HUDEP-2 (cell line): Measurements from ENCODE around the gene TTC39C.
"Not testable (repeated sequence)": the region's sequence is repeated elsewhere in the genome, so short reads cannot be mapped to it uniquely, and the experiment has no call there.

Experiments used
- DNase-seq, 76 experiments: peaks; one replicate each; lab custom pipeline; 2025; ENCODE audit not compliant: unreplicated experiment in 76 of 76; lab: John Stamatoyannopoulos, UW

The TTC39C gene

DNA sequence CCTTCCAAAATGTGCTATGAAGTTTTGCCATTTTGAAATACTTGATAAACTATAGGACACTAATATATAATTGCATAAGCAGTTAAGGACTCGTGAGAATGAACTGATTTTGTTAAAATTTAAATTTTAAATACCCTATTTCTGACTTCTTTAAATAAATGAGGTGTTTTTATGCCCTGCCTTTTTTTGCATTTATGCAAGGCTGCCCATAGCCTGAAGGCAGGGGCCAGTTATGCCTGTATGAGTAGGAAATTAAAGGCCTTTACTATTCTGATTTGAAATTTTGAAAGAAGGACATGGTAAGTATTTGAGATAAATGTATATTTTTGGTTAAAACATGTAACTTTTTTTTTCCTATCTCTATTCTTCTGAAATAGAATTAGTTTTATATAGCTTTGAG lies 33.7 kb downstream of the TTC39C start:
- no peak for DNase-seq

- DNase-seq: no peak
Measured at GRCh38 chr18:24049142-24049541, 34.6 kb downstream of the TTC39C start.

DNA sequence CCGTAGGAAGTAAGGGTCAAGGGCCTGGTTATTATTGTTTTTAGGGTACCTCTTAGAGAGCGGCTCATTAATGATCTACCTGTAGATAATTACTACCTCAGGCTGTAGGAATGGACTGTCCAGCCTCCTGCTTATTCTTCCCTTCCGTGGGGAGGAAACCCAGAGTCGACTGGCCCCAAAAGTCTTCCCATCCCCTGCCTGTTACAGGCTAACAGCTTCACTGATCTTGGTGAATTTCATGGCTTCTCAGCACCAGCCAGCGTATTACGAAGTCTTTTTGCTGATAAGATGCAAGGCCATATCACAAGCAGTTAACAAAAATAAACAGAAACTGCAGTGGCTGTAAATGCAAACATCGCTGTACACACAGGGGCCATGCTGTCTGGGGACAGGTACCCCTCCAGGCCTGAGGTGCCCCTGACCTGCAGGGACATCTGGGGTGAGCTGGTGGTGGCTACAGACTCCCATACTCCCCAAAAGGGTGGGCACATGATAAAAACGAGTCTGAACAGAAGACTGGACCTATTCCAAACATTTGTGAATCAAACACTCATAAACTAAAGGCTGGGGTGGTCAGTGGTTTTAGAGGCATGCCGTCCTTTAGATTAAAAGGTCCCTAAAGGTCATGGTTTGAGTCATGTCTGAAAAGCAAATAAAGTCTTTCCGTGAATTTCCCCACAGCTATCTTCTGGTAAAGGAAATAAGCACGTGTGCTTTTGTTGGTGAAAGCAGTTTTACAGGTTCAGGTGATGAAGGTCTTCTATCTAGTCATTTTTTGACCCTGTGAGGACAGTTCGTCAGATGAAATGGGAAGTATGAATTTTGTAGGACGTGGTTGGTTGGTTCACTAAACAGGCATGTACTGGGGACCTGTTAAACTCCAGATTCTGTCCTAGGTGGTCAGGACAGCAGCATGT lies 36.7 kb downstream of the TTC39C start:
- DNase-seq: no peak

- no peak for DNase-seq
Measured at GRCh38 chr18:24052053-24052452, 37.5 kb downstream of the TTC39C start.

DNA sequence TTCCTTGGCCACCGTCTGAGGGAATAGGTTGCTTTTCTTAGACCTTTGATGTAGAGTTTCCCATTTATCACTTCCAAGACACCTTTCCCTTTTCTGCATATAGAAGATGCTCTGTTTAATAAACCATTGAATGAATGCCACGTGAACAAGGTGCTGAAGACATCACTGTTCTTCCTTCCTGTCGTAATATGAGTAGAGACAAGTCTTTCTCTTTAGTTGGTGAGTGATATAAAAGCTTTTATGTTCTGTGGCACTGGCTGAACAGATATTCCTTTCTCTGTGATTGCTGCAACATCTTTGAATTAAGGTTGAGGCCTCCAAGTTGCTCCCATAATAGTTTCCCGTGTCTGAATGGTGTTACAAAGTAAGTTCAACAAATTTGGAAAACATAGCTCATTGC lies 38.7 kb downstream of the TTC39C start:
- no peak for DNase-seq

DNA sequence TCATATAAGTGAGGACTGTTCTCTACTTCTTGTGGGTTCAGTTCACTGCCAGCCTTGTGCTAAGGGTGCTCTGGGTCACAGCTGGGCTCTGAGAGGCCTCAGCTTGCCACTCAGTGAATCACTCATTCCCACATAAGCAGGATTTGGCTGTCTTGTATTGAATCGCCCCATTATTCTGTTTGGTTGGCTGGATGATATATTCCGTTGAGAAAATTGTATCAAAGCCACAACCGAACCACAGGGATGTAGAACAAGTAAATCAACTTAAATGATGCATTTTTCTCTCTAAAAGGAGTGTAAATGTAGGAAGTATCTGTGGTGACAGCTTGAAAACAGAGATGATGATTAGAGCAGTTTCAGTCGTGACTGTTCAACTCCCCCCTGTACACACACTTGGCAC lies 39.6 kb downstream of the TTC39C start:
- no peak for DNase-seq

DNA sequence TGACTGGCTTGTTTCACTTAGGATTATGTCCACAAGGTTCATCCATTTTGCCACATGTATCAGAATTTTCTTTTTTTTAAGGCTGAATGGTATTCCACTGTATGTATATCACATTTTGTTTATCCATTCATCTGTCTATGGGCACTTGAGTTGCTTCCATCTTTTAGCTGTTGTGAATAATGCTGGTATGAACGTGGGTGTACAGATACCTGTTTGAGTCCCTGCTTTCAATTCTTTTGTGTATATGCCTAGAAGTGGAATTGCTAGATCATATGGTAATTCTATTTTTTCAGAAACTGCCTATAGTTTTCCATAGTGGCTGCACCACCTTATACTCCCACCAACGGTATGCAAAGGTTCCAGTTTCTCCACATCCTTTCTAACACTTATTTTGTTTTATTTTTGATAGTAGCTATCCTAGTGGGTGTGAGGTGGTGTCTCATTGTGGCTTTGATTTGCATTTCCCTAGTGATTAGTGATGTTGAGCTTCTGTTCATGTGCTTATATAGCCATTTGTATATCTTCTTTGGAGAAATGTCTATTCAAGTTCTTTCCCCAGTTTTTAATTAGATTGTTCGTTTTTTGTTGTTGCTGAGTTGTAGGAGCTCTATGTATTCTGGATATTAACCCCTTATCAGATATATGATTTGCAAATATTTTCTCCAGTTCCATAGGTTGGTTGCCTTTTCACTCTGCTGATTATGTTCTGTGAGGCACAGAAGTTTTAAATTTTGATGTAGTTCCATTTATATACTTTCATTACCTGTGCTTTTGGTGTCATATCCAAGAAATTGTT lies 40.7 kb downstream of the TTC39C start:
- no peak for DNase-seq

DNA sequence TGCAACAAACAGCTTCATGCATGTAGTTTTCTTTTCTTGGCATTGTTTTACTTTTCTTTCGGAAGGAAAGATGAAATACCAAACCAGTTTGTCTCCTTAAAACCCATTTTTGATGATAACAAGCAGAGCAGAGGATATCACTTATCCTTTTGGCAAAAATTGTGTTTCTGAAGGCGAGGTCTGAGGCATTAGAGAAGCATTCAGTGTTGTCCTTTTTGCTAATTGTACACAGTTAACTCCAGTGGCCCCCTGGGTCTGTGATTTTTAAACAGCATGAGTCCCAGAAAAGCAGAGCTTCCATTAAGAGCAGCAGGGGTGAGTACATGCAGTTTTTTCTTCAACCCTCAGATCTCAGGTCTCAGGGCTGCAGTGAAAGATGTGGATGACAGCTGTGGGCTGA lies 41.3 kb downstream of the TTC39C start:
- DNase-seq: no peak

DNA sequence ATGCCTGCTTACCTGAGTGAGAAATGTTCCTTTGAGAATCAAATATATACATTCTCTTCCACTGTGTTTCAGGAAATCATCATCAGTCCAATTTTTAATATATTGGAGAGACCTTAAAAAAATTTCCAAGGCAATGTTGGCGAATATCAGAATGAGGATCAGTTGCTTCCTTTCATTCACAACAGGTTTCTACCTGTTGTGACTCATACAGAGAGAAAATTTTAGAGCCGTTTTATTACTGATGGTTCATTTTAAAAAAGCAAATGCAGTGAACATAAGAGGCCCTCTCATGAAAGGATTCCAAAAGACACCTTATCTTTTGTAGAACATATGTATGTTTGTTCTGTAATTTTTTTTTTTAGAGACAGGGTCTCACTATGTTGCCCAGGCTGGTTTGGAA lies 42.0 kb downstream of the TTC39C start:
- no peak for DNase-seq

- DNase-seq: no peak
Measured at GRCh38 chr18:24057804-24058203, 43.2 kb downstream of the TTC39C start.

DNA sequence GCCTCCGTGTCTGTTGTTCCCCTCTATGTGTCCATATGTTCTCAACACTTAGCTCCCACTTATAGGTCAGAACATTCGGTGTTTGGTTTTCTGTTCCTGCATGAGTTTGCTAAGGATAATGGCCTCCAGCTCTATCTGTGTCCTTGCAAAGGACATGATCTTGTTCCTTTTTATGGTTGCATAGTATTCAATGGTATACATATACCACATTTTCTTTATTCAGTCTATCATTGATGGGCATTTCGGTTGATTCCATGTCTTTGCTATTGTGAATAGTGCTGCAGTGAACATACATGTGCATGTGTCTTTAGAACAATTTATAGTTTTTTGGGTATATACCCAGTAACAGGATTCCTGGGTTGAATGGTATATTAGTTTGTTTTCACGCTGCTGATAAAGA lies 44.8 kb downstream of the TTC39C start:
- DNase-seq: not testable (repeated sequence)

DNA sequence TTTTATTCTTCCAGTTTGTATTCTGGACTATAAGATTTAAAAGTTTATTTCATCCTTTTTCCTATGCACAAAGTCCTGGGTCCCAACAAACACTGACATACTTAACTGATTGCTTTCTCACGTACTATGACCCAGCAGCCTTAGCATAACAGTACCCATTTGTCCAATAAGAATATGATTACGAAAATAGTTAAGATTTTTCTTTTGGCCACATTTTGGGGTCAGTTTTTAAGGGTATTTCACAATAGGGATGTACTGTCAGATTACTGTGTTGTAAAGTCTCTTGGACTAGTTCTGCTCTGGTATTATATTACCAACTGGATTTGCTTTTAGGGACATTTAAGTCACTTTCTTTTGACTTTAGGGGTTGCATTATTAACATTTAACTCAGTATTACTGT lies 46.1 kb downstream of the TTC39C start:
- no peak for DNase-seq

DNA sequence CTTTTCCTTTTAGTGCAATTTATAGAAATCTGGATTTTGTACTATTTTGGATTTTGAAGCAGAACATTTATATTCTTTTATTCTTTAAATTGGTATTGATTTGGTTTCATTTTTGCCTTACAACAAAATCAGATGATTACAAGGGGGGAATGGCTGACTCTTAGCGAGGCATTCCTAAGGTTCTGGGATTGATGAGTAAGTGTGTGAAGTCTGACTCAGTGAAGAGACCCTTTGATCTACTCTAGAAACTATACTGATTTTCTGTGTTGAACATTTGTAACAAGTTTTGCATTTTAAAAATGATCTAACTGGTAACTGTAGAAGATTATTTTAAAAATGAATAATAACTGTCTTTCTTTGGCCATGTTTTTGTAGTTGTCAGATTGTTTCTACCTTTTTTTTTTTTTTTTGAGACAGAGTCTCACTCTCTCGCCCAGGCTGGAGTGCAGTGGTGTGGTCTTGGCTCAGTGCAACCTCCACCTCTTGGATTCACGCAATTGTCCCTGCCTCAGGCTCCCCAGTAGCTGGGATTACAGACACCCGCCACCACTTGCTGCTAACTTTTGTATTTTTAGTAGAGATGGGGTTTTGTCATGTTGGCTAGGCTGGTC lies 48.7 kb downstream of the TTC39C start:
- no peak for DNase-seq

DNA sequence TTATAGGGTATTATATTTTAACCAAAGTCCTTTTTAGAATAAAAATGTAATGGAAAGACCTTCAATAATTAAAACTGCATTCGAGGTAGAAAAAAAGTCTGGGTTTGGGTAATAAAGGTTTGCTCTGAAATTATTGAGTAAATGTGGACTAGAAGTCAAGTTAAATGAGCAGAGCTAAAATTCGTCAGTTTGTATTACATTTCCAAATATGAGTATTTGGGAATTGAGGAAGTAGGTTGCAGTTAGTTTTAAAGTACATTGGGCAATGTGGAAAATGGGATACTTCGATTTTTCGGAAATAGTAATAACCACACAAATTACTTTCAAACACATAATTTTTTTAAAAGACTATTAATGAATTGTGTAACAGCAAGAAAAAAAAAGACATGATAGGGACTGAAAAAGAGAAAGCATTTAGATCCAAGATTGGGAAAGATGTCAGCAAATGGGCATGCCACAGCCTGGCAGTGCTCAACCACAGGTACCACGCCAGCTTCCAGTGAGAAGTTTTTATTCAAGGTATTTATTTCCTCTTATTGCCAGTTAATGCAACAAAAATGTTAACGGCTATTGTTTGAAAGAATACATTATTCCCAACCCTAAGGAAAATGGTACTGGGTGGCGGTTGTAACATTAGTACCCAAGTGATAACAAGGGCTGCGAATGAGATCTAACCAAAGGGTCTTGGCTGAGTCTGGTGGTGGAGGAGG lies 50.0 kb downstream of the TTC39C start:
- DNase-seq: no peak

- no peak for DNase-seq
Measured at GRCh38 chr18:24065906-24066305, 51.4 kb downstream of the TTC39C start.

- DNase-seq: no peak
Measured at GRCh38 chr18:24068945-24069693, 54.6 kb downstream of the TTC39C start.

DNA sequence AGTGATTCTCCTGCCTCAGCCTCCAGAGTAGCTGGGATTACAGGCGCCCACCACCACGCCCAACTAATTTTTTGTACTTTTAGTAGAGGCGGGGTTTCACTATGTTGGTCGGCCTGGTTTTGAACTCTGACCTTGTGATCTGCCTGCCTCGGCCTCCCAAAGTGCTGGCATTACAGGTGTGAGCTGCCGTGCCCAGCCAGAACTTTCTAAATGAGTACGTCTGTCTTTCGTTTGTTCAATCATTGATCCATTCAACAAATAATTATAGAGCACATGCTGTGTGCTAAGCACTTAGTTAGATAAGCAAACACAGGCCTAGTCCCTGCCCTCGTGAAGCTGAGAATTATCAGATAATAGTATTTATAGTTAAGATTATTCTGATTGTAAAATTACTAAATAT lies 56.5 kb downstream of the TTC39C start:
- no peak for DNase-seq

- no peak for DNase-seq
Measured at GRCh38 chr18:24071779-24072178, 57.2 kb downstream of the TTC39C start.

- no peak for DNase-seq
Measured at GRCh38 chr18:24072743-24073142, 58.2 kb downstream of the TTC39C start.

- no peak for DNase-seq
Measured at GRCh38 chr18:24073791-24074190, 59.2 kb downstream of the TTC39C start.
